IMR-90 (cell line): ENCODE data around the gene C20orf173.

Experiments
- BHLHE40 ChIP-seq: fragments of 150-350 bp; IDR thresholded peaks from 2 replicates; pipeline ENCODE4 v1.6.1; 2016; ENCODE audit warnings: mild to moderate bottlenecking, low read depth, low read length
- CTCF ChIP-seq: conservative IDR thresholded peaks from 2 replicates; pipeline ENCODE4 v1.5.1; 2012; ENCODE audit warnings: mild to moderate bottlenecking, low read depth, low read length, improper control_type of control experiment
- FOS ChIP-seq: fragments of 150-350 bp; IDR thresholded peaks from 2 replicates; pipeline ENCODE4 v1.6.1; 2016; ENCODE audit warnings: low read depth, low read length
- MAZ ChIP-seq: IDR thresholded peaks from 2 replicates; pipeline ENCODE4 v1.6.1; 2012; ENCODE audit warnings: low read depth, mild to moderate bottlenecking, low read length, improper control_type of control experiment, moderate library complexity, borderline replicate concordance
- POLR2A ChIP-seq: IDR thresholded peaks from 2 replicates; pipeline ENCODE4 v1.6.1; 2012; ENCODE audit warnings: mild to moderate bottlenecking, low read depth, low read length
- RAD21 ChIP-seq: IDR thresholded peaks from 2 replicates; pipeline ENCODE4 v1.6.1; 2012; ENCODE audit warnings: low read length, improper control_type of control experiment
- SMC3 ChIP-seq: fragments of 150-350 bp; IDR thresholded peaks from 2 replicates; pipeline ENCODE4 v1.6.1; 2016; ENCODE audit warnings: low read depth, mild to moderate bottlenecking, antibody characterized with exemption, low read length, moderate library complexity
- USF2 ChIP-seq: fragments of 150-350 bp; IDR thresholded peaks from 2 replicates; pipeline ENCODE4 v1.6.1; 2017; ENCODE audit warnings: mild to moderate bottlenecking, antibody characterized with exemption, low read length, low read depth

- TF ChIP-seq CTCF (no peak), POLR2A (no peak), MAZ (no peak), SMC3 (no peak), RAD21 (no peak), USF2 (no peak), FOS (no peak), BHLHE40 (no peak)
These were observed 18.3 kb downstream of the C20orf173 start for GRCh38 chr20:35510951-35511735.
